Erythroblast (primary cell): ENCODE results near the gene MAP7.

Experiments used
- GATA1 ChIP-seq: IDR thresholded peaks from 2 replicates; pipeline ENCODE4 v1.6.1; 2011; ENCODE audit warnings: low read depth, mild to moderate bottlenecking, control low read depth, low read length, moderate library complexity
- POLR2A ChIP-seq: IDR thresholded peaks from 2 replicates; pipeline ENCODE4 v1.6.1; 2011; ENCODE audit warnings: mild to moderate bottlenecking, low read length

GRCh38 chr6:136401749-136402148 is 148.5 kb downstream of the MAP7 start:
- no peak for TF ChIP-seq POLR2A
- no peak for TF ChIP-seq GATA1
